Glutamatergic neuron (in vitro differentiated cells): ENCODE measurements around the gene DLK2. TPM values are rescaled to one million over a fixed set of nuclear protein-coding genes. Genes with fewer than 3 reads are reported as not detected.
A peak's percentile ranks its signal among the peaks of the same experiment; 100 is the strongest.

Experiments used
- DNase-seq: peaks from one replicate; pipeline ENCODE4 v3.0.0; 2022
- H3K27ac Mint-ChIP-seq: one replicate; pipeline ENCODE4 v1.8.0; 2020; ENCODE audit warnings: mild to moderate bottlenecking, mixed read lengths, inconsistent platforms; ENCODE audit not compliant: unreplicated experiment
- H3K27me3 Mint-ChIP-seq: one replicate; pipeline ENCODE4 v1.8.0; 2020; ENCODE audit warnings: mild to moderate bottlenecking, moderate library complexity, mixed read lengths, inconsistent platforms; ENCODE audit not compliant: unreplicated experiment
- H3K36me3 Mint-ChIP-seq: one replicate; pipeline ENCODE4 v1.8.0; 2020; ENCODE audit warnings: mild to moderate bottlenecking, mixed read lengths, inconsistent platforms; ENCODE audit not compliant: unreplicated experiment
- H3K4me1 Mint-ChIP-seq: one replicate; pipeline ENCODE4 v1.8.0; 2020; ENCODE audit warnings: mild to moderate bottlenecking, low read depth, mixed read lengths, inconsistent platforms; ENCODE audit not compliant: unreplicated experiment
- H3K4me3 Mint-ChIP-seq: one replicate; pipeline ENCODE4 v1.8.0; 2020; ENCODE audit warnings: mild to moderate bottlenecking, mixed read lengths, inconsistent platforms; ENCODE audit not compliant: unreplicated experiment
- H3K9me3 Mint-ChIP-seq: one replicate; pipeline ENCODE4 v1.8.0; 2020; ENCODE audit warnings: mild to moderate bottlenecking, moderate library complexity, mixed read lengths, inconsistent platforms; ENCODE audit not compliant: unreplicated experiment
- microRNA-seq: library from miRNA; unstranded; fragments of <30 nt; microRNA quantifications from one replicate; pipeline ENCODE4, GENCODE V29; 2020; ENCODE audit not compliant: unreplicated experiment
- total RNA-seq: library from RNA; stranded (reverse); fragmentation: NEBNext Ultra II Directional; extraction: Animal tissue kit (Norgen Biotek cat#: 25700); gene quantifications from one replicate; pipeline ENCODE4 v1.2.1, GENCODE V29; 2021; ENCODE audit not compliant: unreplicated experiment
- TF ChIP-seq, protein P1 (sequence below): fragments of 200-600 bp; sonication (generic); IDR thresholded peaks from one replicate; pipeline ENCODE4 v1.5.0; 2021; ENCODE audit not compliant: partially characterized antibody, unreplicated experiment

Gene DLK2
- total RNA-seq, 1 donor from 2014 or later: 2.2 TPM

DNA sequence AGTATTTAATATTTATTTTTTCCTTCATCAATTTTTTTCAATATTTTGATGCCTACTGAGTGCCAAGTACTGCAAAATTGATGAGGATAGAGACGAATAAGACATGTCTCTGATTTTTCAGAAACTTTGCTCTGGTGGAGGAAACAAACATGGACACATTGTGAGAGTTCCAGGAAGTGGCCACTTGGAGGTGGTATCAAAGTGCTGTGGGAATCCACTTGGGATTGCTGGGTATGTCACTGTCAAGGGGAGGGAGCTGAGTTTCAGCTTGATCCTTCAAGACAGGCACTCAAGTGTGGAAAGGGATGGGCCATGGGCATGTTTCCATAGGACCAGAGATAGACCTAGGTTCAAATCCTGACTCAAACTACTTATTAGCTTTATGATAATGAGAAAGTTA, 52.5 kb downstream of the DLK2 start:
- Mint-ChIP-seq H3K36me3 (peaks cover 9% of the 10 kb centered on the region), H3K4me1 (no peaks in the 10 kb centered on the region), H3K27ac (no peak overlapping the region), H3K27me3 (peaks cover 3% of the 10 kb centered on the region), H3K9me3 (no peaks in the 10 kb centered on the region), H3K4me3 (no peak overlapping the region)
- TF ChIP-seq, protein P1, sequence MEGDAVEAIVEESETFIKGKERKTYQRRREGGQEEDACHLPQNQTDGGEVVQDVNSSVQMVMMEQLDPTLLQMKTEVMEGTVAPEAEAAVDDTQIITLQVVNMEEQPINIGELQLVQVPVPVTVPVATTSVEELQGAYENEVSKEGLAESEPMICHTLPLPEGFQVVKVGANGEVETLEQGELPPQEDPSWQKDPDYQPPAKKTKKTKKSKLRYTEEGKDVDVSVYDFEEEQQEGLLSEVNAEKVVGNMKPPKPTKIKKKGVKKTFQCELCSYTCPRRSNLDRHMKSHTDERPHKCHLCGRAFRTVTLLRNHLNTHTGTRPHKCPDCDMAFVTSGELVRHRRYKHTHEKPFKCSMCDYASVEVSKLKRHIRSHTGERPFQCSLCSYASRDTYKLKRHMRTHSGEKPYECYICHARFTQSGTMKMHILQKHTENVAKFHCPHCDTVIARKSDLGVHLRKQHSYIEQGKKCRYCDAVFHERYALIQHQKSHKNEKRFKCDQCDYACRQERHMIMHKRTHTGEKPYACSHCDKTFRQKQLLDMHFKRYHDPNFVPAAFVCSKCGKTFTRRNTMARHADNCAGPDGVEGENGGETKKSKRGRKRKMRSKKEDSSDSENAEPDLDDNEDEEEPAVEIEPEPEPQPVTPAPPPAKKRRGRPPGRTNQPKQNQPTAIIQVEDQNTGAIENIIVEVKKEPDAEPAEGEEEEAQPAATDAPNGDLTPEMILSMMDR: no peak
- DNase-seq: no peak

DNA sequence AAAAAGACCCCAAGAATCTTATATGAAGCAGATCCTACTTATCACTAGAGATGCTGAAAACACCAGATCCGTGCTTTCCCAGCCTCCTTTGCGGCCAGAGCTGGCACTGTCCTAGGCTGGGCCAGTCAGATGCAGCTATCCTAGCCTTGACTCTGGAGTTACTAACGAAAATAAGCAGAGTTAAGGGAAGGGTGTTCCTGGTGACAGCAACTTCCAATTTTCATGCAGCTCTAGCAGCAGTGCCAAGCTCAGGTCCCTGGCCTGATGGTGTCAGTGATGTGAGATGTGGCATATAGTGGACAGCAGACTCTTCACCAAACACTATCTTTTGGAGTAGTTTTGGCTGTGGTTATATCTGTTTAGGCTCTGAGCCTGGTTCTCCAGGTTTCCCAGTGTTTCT, 53.6 kb downstream of the DLK2 start:
- no peaks in the 10 kb centered on the region for H3K9me3 Mint-ChIP-seq
- H3K36me3 Mint-ChIP-seq: peaks cover 5% of the 10 kb centered on the region
- H3K4me3 Mint-ChIP-seq: no peak overlapping the region
- no peak for DNase-seq
- H3K27ac Mint-ChIP-seq: no peak overlapping the region
- no peaks in the 10 kb centered on the region for H3K4me1 Mint-ChIP-seq
- TF ChIP-seq, protein P1: no peak
- H3K27me3 Mint-ChIP-seq: peaks cover 2% of the 10 kb centered on the region

Small RNA genes within 50 kb of the gene (microRNA-seq; reads per million reads assigned to microRNA genes)
- 7.9 reads per million, percentile 42 among the genes with 10 or more reads in this experiment for gene MIR6780B

Other genes starting within 250 kb of the DLK2 start
- 3.5 TPM for gene DNPH1, start 226.1 kb downstream of the DLK2 start, total RNA-seq
- 47.3 TPM for gene TTBK1, start 212.1 kb downstream of the DLK2 start, total RNA-seq
- gene SLC22A7, start 157.3 kb downstream of the DLK2 start, total RNA-seq: 0.34 TPM
- 0.69 TPM for gene CRIP3, start 146.7 kb downstream of the DLK2 start, total RNA-seq
- 26.3 TPM for gene ZNF318, start 85.9 kb downstream of the DLK2 start, total RNA-seq
- gene ABCC10, start 28.0 kb downstream of the DLK2 start, total RNA-seq: 94.8 TPM
- gene TJAP1, start 22.0 kb upstream of the DLK2 start, total RNA-seq: 30.9 TPM
- 1.2 TPM for gene LRRC73, start 54.8 kb upstream of the DLK2 start, total RNA-seq
- gene YIPF3, start 61.4 kb upstream of the DLK2 start, total RNA-seq: 198 TPM
- gene POLR1C, start 61.5 kb upstream of the DLK2 start, total RNA-seq: 18.9 TPM
- 52.7 TPM for gene XPO5, start 120.5 kb upstream of the DLK2 start, total RNA-seq
- 20.2 TPM for gene POLH, start 120.6 kb upstream of the DLK2 start, total RNA-seq
- 114 TPM for gene GTPBP2, start 173.7 kb upstream of the DLK2 start, total RNA-seq
- 38.8 TPM for gene MAD2L1BP, start 180.3 kb upstream of the DLK2 start, total RNA-seq
- 0.22 TPM for gene RSPH9, start 189.5 kb upstream of the DLK2 start, total RNA-seq
- 27.7 TPM for gene MRPS18A, start 232.2 kb upstream of the DLK2 start, total RNA-seq